ENCODE results near the gene GABBR2.
A peak's percentile ranks its signal among the peaks of the same experiment; 100 is the strongest.

Gene GABBR2

GRCh38 chr9:98329281-98329680, 379.5 kb downstream of the GABBR2 start:
- Histone ChIP-seq H3K4me2 (ENCODE audit: low read length) (no peak overlapping the region), H3K4me1 (ENCODE audit: low read length) (peaks cover 8% of the 10 kb centered on the region), H3K27me3 (ENCODE audit: low read depth, low read length) (peaks cover 15% of the 10 kb centered on the region), H3K4me3 (ENCODE audit: low read length) (no peak overlapping the region), H3K36me3 (replicated peaks; ENCODE audit: low read depth, low read length) (no peaks in the 10 kb centered on the region), H3K9ac (ENCODE audit: low read length) (no peak overlapping the region), H3K9me3 (ENCODE audit: insufficient read depth, low read length) (no peaks in the 10 kb centered on the region), H3K79me2 (ENCODE audit: low read length) (no peaks in the 10 kb centered on the region), H4K20me1 (ENCODE audit: insufficient read depth, low read length) (no peaks in the 10 kb centered on the region), H2AFZ (ENCODE audit: low read depth, low read length) (no peak overlapping the region), H3K27ac (ENCODE audit: low read length) (no peak overlapping the region)
- TF ChIP-seq CTCF (IDR thresholded peaks at IDR 0.05; ENCODE audit: low read depth, low read length): no peak
- TF ChIP-seq EZH2phosphoT487 (IDR thresholded peaks at IDR 0.05; ENCODE audit: low read depth): no peak

- H3K4me1 ChIP-seq (ENCODE audit: low read length): peaks cover 8% of the 10 kb centered on the region
- H3K4me3 ChIP-seq (ENCODE audit: low read length): no peak overlapping the region
- H3K9ac ChIP-seq (ENCODE audit: low read length): no peak overlapping the region
- H3K36me3 ChIP-seq (replicated peaks; ENCODE audit: low read depth, low read length): no peaks in the 10 kb centered on the region
- H3K4me2 ChIP-seq (ENCODE audit: low read length): no peak overlapping the region
- no peak overlapping the region for H3K27ac ChIP-seq (ENCODE audit: low read length)
- no peak overlapping the region for H2AFZ ChIP-seq (ENCODE audit: low read depth, low read length)
- no peaks in the 10 kb centered on the region for H4K20me1 ChIP-seq (ENCODE audit: insufficient read depth, low read length)
- TF ChIP-seq EZH2phosphoT487 (IDR thresholded peaks at IDR 0.05; ENCODE audit: low read depth) (no peak), CTCF (IDR thresholded peaks at IDR 0.05; ENCODE audit: low read depth, low read length) (no peak)
- peaks cover 15% of the 10 kb centered on the region for H3K27me3 ChIP-seq (ENCODE audit: low read depth, low read length)
- no peaks in the 10 kb centered on the region for H3K9me3 ChIP-seq (ENCODE audit: insufficient read depth, low read length)
- no peaks in the 10 kb centered on the region for H3K79me2 ChIP-seq (ENCODE audit: low read length)
Measured at GRCh38 chr9:98328770-98329169, 380.0 kb downstream of the GABBR2 start.

- Histone ChIP-seq H3K9me3 (ENCODE audit: insufficient read depth, low read length) (no peaks in the 10 kb centered on the region), H4K20me1 (ENCODE audit: insufficient read depth, low read length) (no peaks in the 10 kb centered on the region), H2AFZ (ENCODE audit: low read depth, low read length) (no peak overlapping the region), H3K27ac (ENCODE audit: low read length) (no peak overlapping the region), H3K36me3 (replicated peaks; ENCODE audit: low read depth, low read length) (no peaks in the 10 kb centered on the region), H3K4me2 (ENCODE audit: low read length) (0 out of 2 replicates have a peak overlapping the region, but pooled peaks have one; percentile 3), H3K27me3 (ENCODE audit: low read depth, low read length) (peaks cover 15% of the 10 kb centered on the region), H3K4me1 (ENCODE audit: low read length) (peaks cover 8% of the 10 kb centered on the region), H3K9ac (ENCODE audit: low read length) (no peak overlapping the region), H3K4me3 (ENCODE audit: low read length) (no peak overlapping the region), H3K79me2 (ENCODE audit: low read length) (no peaks in the 10 kb centered on the region)
- no peak for TF ChIP-seq EZH2phosphoT487 (IDR thresholded peaks at IDR 0.05; ENCODE audit: low read depth)
- no peak for TF ChIP-seq CTCF (IDR thresholded peaks at IDR 0.05; ENCODE audit: low read depth, low read length)
Measured at GRCh38 chr9:98328141-98328540, 380.6 kb downstream of the GABBR2 start.

GRCh38 chr9:98327249-98327561, 381.5 kb downstream of the GABBR2 start:
- TF ChIP-seq EZH2phosphoT487 (IDR thresholded peaks at IDR 0.05; ENCODE audit: low read depth) (no peak), CTCF (IDR thresholded peaks at IDR 0.05; ENCODE audit: low read depth, low read length) (no peak)
- H3K9ac ChIP-seq (ENCODE audit: low read length): no peak overlapping the region
- H3K27ac ChIP-seq (ENCODE audit: low read length): no peak overlapping the region
- no peaks in the 10 kb centered on the region for H4K20me1 ChIP-seq (ENCODE audit: insufficient read depth, low read length)
- H3K9me3 ChIP-seq (ENCODE audit: insufficient read depth, low read length): no peaks in the 10 kb centered on the region
- no peak overlapping the region for H3K4me3 ChIP-seq (ENCODE audit: low read length)
- H2AFZ ChIP-seq (ENCODE audit: low read depth, low read length): no peak overlapping the region
- no peaks in the 10 kb centered on the region for H3K79me2 ChIP-seq (ENCODE audit: low read length)
- no peak overlapping the region for H3K4me2 ChIP-seq (ENCODE audit: low read length)
- no peaks in the 10 kb centered on the region for H3K36me3 ChIP-seq (replicated peaks; ENCODE audit: low read depth, low read length)
- H3K4me1 ChIP-seq (ENCODE audit: low read length): peaks cover 8% of the 10 kb centered on the region
- peaks cover 15% of the 10 kb centered on the region for H3K27me3 ChIP-seq (ENCODE audit: low read depth, low read length)

Data from OCI-LY3 (cell line).